ENCODE results near the gene RAI1.

RAI1 gene

DNA sequence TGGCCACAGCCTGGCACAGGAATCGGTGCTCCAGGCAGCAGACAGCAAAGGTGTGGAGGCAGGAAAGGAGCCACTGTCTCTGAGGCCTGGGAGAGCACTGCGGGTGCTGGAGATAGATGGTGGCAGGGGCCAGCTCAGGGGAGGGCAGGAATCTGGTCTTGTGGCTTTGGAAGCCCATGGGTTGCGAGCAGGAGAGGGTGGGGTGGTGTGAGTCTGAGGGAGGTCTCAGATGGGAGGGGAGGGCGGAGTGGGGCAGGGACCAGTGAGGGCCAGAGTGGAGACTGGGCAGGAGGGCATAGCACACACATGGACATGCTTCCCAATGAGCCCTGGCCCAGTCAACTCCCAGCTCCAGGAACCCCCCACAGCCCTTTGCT, 85.5 kb downstream of the RAI1 start:
- no peak for DNase-seq

DNA sequence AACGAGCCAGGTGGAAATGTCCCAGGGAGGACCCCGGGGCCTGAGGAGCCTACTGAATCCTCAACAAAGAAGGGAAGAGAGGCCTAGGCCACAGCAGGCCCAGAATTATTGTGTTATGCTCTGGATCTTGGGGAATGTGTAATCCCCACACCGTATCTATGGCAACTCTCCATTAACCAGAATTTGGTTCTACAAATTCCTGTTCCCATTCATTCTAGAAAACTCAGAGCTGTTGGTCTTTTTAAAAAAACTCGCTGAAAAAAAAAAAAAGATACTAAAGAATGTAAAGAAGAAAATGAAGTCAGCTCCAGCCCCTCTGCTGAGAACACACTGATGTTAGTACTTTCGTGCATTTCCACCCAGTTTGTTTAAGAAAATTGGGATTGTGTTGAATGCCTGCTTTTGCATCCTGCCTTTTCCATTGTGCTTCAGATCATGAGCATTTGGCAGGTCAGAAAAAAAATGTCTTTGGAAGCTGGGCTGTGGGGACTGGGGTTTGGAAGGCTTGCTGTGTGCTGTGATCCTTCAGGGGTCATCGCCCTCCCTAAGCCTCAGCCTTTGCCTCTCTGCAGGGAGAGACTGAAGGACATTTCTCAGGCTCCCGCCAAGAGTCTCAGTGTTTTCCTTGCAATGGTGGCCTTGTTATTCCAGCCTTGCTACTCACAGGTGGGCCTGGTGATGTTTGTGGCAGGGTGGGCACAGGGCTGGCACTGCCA, 86.1 kb downstream of the RAI1 start:
- intact Hi-C loops (cut with DNase I) = no loop called here
- no peak for DNase-seq

More for the DNA sequence above, 85.5 kb downstream of the RAI1 start:
- intact Hi-C loops (cut with DNase I) = no loop called here

DNA sequence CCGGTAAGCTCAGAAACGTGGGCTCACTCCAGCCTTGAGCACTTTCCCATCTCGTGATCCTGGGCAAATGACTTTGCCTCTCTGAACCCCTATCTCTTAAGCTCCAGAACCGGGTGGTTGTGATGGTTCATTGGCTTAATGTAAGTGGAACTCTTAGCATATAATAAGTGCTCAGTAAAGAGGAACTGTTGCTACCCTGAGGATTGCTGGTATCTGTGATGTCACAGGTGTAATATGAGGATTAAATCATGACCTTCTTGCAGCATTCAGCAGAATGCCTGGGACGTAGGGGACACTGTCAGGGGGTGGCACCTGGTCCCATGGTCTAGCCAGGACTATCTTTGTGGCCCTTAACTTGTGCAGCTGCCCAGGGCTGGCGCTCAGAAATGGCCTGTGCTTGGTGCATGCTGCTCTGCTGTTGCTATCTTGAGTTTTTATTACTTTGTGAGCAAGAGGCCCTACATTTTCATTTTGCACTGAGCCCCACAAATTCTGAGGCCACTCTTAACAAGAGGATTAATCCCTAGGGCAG, 86.7 kb downstream of the RAI1 start:
- intact Hi-C loops (cut with DNase I) = no loop called here
- no peak for DNase-seq

DNA sequence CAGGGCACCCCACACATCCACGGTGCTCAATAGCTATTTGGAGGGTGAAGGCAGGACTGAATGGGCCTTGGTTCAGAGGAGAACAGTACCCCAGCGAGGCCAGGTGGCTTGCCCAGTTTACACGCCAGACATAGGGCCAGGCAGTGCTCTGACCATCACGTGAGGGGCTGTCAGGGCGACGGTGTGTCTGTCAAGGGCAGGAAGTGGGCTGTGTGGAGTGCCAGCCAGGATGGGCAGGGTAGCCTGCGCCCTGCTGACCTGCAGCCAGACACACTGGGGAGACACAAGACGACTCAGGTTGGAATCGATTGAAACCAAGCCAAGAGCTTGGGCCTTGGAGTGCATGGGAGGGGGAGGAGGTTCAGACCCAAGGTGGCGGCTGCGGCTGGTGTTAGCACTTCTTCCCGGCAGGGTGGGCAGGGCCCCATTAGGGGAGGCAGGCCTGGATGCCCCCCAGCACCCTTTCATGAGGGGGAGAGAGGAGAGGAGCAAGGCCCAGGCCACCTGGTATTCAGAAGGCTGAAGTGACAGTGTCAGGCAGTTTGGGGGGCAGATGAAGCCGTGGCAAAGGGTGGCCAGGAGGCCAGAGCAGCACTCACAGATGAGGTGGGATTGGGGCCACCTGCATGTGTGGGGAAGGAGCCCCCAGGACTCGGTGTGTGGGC, 87.3 kb downstream of the RAI1 start:
- intact Hi-C loops (cut with DNase I) = no loop called here
- no peak for DNase-seq

DNA sequence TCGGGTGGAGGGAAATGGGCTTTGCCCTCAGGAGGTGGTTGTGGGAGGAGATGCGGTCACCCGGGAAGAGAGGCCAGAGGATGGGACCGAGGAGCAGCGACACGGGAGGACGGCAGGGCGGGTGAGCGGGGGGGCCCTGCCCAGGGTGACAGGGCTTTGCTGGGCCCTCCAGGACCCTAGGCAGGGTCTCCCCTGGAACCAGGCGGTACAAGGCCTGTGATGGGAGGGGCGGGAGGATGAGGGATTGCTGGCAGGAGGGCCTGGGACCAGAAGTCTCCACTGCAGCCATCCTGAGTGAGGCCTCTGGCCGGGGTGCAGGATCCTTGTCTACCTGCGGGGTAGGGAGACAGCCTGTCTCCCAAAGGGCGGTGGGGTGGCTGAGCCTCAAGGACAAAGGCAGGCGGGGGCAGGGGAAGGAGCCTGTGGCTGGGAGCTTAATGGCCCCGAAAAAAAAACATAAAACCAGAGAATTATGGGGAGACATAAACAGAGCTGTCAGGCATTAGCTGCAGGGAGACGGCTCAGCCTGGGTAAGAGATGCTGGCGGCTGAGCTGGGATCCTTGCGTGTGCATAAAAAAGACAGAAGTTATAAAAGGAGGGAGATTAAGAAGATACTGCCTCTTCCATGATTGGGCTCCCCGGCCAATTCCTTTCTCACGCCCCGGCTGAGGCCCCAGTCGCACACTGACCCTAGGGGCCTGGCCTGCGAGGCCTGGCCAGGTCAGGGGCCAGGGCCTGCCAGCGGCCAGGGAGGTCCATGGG, 88.8 kb downstream of the RAI1 start:
- intact Hi-C loops (cut with DNase I) = no loop called here
- no peak for DNase-seq

DNA sequence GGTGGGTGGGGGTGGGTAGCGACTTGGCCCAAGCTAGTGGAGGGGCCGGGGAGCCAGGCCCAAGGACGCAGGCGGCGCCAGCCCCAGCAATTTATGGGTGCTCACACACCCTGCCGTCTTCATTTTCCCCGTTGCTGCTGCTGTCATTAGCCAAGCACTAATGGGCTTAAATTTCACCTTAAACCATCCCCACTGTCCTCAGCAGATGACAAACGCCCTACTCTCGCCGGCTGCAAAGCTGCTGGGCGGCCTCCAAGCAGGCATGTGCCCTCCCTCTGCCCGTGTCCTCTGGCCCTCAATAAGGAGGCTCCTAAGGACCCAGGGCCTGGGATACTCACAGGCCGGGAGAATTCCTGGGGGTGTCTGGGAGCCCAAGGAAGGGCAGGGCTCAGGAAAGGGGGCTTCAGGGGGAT, 89.4 kb downstream of the RAI1 start:
- intact Hi-C loops (cut with DNase I) = no loop called here
- no peak for DNase-seq

DNA sequence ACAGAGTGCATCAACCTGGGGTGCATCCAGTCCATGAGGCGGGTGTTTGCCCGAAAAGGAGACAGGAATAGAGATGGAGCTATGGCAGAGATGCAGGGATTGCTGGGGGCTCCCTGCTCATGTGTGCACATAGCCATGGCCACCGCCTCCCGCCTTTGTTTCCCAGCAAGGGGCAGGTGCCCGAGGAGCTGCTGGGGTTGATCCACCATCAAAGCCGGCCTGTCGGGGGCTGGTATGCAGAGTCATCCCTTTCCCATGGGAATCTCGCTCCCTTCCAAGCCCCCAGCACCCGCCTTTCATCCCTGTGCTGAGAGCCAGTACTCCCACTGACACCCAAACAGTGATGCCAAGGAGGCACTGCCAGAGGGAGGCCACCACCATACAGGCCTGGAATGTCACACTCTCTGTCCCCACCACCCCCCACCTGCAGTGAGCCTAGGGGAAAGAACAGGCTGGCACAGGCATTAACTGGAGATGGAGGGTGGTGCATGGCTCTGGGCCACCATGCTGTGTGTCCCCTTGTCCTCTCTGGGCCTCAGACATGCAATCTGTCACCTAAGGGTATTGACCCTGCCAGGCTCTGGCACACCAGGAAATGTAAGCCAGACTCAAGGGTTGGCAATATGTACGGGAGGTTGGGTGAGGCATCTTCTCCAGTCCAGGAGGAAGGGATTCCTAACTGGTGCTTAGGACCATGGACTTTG, 90.4 kb downstream of the RAI1 start:
- no peak for DNase-seq
- intact Hi-C loops (cut with DNase I) = no loop called here

DNA sequence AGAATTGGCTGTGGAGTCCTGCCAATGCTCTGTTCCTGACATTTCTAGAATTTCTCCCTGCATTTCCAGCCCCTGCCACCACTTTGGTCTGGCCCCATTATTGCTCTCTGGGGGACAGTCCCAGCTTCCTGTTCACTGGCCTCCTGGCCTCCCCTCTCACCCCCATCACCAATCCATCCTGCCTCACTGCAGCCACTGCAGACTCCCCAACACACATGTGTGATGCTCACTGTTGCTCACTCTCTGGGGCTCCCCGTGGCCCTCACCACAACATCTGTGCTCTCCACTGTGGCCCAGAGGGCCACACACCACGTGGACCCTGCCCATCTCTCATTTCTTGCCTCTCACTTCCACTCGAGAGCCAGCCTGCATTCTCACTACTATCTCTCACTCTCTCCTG, 91.0 kb downstream of the RAI1 start:
- intact Hi-C loops (cut with DNase I) = no loop called here
- DNase-seq = no peak

DNA sequence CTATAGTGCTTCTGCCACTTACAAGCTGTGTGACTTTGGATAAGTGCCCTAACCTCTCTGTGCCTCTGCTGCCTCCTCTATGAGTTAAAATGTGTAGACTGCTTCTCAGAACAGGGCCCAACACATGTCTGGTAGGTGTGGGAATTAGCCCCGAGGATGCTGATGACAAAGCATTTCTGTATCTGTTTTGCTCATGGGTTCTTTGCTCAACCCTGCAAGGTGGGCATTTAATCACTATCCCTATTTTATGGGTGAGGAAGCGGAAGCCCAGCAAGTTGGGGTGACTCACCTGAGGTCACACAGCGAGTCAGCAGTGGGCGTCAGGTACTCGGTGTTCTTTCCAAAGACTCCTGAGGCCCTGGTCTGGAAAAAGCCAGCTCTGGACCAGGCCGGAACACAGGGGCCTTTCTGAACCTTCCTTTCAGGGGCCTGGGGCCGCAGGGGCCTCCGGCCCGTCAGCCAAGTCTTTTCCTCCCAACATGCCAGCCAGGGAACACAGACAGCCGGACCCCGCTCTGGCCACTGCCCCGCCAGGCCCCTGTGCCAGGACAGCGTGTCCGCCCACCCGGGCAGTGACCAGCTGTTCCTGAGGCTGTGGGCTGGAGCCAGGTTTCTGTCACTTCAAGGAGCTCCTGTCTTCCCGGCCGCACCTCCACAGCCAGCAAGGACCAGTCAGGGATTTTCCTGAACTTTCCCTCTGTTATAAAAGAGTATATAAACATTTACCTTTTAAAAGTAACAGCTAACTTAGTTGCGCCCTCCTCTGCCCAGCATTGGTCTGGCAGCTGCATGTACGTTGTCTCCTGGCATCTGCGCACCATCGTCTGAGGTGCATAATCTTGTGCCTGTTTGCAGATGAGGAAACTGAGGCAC, 93.0 kb downstream of the RAI1 start:
- peak in 3 of 42 donors; percentile 30 to 41 (median 32) for DNase-seq
- intact Hi-C loops (cut with DNase I) = no loop called here

DNA sequence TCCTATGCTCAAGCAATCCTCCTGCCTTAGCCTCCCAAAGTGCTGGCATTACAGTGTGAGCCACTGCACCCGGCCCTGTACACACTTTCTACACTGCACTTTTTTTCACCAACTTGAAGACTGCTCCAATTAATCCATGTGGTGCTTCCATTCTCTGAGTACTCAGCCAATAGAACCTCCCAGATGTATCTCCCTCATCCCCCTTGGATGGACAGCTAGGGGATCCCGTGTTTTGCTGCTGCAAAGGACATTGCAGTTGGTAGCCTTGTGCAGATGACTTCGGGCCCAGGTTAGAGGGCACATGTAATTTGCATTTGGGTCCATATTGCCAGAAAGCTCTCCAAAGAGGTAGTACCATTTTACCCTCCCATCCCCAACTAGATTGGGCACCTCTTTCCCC, 95.6 kb downstream of the RAI1 start:
- DNase-seq = no peak
- intact Hi-C loops (cut with DNase I) = no loop called here

DNA sequence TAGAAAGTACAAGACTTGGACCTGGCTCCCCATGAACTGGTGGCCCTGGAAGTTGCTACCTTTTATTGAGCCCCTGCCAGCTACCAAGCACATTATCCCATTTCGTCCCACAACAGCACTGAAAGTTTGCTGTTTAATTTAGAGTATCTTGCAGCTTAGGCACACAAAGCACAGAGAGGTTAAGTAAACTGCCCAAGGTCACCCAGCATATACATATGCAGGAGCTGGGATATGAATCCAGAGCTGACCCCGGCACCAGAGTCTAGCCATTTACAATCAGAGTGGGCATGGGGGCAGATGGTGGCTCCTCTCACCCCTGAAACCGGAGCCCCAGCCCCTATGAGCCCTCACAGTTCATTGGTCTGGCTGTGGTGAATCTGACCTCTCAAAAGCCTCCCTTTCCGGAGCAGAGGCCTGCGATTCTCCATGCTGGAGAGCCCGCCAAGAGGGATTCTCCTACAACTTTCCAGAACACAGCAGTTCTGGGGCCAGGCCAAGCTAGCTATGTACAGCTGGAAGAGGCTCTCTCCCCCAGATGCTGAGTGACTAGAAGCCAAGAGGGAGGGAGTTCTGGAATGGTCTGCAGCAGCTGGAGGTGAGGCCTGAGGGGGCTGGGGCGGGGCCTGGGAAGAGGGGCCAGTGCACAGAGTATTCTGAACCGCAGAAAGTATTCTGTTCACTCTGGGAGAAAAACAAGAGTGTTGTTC, 97.2 kb downstream of the RAI1 start:
- intact Hi-C loops (cut with DNase I) = no loop called here
- peak in 40 of 42 donors; percentile 35 to 92 (median 73) for DNase-seq

DNA sequence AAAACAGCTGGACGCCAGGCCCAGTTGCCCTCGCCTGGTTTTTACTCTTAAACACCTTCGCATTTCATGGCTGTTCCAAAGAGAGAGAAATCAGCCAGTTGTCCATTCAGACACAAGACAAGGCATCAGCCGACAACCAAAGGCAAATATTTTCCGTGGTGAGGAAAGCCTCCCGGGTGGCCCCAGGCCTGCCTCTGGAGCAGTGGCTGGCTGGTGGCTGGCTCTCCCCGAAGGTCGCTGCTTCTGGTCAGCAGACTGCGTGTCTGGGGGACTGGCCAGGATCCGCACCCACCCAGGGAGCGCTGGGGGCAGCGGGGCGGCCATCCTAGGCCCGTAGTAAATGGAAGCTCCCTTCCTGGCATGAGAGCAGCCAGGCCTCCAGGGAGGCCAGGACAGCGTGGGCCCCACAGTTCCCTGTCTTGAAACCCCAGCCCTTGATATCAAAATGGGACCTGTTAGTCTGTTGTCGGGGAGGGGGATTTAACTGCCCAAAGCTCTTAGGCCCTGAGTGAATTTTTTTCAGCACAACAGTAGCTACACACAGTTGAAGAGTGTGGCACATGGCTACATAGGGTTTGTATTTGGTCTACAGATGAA, 97.9 kb downstream of the RAI1 start:
- peak in 5 of 42 donors; percentile 28 to 55 (median 48) for DNase-seq
- intact Hi-C loops (cut with DNase I) = no loop called here

DNA sequence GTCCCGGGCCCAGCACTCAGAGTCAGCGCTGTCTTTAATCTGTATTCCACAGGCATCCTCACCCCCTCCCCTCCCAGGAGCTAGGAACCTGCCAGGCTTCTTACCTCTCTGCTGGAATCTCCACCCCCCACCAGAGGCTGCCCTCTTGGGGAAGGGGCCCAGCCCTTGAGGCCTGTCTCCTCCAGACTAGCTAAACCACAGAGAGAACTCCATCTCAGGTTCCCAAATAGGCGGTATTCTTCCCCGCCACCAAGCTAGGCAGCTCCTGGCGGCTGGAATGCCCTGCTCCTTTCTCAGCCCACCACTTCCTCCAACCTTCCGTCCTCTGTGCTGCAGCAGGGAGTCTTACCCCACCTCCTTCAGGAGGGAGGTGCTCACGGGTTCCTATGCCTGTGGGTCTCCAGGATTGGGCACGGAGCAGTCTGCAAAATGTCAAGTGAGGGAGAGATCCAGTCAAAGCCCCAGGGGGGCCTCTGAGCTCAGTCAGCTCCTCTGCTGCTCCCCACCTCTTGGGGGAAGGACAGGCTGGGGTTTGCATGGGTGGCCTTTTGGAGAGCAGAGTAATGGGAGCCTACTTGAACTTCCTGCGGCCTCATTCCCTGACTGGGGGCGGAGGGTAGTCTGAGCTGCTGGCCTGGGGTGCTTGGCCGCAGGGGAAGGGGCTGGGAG, 99.8 kb downstream of the RAI1 start:
- peak in 34 of 42 donors; percentile 28 to 81 (median 58) for DNase-seq
- intact Hi-C loops (cut with DNase I) = loop anchor here (5.0 to 10.0 kb wide), 2 partner anchors 39 to 96 kb away; partner anchors contain the start of gene RAI1

DNA sequence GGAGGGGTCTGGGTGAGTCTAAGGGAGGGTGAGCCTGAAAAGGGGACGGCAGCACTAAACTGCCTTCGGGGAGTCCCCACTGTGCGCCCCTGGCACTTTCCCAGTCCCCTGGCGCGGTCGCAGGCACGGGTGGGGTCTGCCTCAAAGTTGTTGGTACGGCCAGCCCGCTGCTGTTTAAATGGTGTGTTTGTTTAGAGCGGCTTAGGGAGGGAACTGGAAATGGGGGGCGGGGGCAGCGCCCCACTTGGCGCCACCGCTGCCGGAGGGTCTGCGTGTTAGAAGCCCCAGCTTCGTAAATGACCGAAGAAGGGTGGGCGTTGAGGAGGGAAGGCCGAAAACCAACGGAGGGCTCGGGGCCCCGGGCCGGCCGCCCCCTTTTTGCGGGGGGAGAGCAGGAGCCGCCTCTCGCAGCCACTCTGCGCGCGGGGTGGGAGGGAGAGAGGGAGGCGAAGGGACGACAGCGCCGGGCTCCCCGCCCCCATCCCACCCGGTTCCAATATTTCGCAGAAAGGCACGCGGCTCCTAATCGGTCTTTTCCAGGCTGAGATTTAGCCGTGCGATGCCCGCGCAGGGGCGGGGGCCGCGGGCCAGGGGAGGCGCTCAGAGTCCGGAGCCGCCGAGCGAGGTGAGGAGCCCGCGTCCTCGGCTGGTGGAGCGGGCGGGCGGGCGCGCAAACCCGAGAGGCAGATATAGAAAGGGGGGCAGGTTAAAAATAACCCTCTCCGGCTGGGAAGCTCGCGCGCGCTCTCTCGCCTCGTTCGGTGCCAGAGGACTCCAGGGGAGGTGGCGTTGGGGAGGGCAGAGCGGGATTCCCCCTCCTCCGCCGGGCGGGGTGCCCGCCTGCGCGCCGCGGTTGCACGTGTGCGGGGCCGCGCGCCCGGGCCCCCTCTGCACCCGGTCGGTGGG, 100.6 kb downstream of the RAI1 start:
- intact Hi-C loops (cut with DNase I) = loop anchor here (5.0 to 10.0 kb wide), 2 partner anchors 40 to 97 kb away; partner anchors contain the start of gene RAI1
- peak; percentile 76 to 97 (median 90) for DNase-seq

DNA sequence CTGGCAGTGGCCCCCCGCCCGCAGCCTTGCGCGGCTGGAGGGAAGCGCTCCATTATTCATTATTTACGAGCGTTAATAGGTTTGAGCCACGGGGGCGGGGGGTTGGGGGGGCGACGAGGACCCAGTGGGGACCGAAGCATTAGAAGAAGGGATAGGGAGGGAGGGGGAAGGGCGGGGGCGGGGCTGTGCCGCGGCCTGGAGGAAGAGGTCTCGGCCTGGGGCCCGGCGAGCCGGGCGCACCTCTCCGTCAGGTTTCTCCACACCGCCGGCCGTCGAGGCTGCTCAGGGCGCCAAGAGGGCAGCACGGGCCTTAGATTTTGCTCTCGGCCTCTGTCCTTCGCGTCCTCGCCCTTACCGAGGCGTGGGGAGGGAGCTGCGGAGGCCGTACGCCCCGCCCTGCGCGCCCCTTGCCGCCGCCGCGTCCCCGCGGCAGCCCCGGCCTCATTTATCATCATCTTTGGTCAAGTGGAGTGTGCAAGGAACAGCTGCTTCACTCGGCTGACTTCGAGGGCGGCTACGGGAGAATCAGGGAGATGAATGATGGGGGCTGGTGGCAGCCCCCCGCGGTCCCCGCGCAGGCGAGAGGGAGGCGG, 101.4 kb downstream of the RAI1 start:
- DNase-seq = peak in 18 of 42 donors; percentile 23 to 67 (median 49)
- intact Hi-C loops (cut with DNase I) = loop anchor here (5.0 to 10.0 kb wide), 2 partner anchors 40 to 98 kb away; partner anchors contain the start of gene RAI1
